ENCODE results near the gene GEMIN2. TPM values are rescaled to one million over a fixed set of nuclear protein-coding genes. Genes with fewer than 3 reads are reported as not detected.

GEMIN2 gene
- total RNA-seq, result 14.7 and 18.4 TPM in 2 replicates

GRCh38 chr14:39114073-39114838 is at the start of gene GEMIN2:
Gene GEMIN2, plus strand, starts transcription at chr14:39114323. Its CDS starts 16 bp downstream, at chr14:39114339.

GRCh38 chr14:39102969-39103957 is 10.9 kb upstream of the GEMIN2 start, which contains the start of gene SEC23A:
Gene SEC23A, minus strand, starts transcription at chr14:39103235. Its CDS starts 7,117 bp downstream, at chr14:39096118.

GRCh38 chr14:39174560-39175444 is 60.7 kb downstream of the GEMIN2 start, which contains the start of gene PNN:
Gene PNN, plus strand, starts transcription at chr14:39175254. Its CDS starts 26 bp downstream, at chr14:39175280.

Other genes starting within 250 kb of the GEMIN2 start
- gene SEC23A, start 11.1 kb upstream of the GEMIN2 start, total RNA-seq, result 178 and 240 TPM in 2 replicates
- 19.3 and 22.0 TPM in 2 replicates for gene TRAPPC6B, start 56.0 kb downstream of the GEMIN2 start, total RNA-seq
- gene PNN, start 60.9 kb downstream of the GEMIN2 start, total RNA-seq, result 9.4 and 13.3 TPM in 2 replicates
- 8.8 and 15.7 TPM in 2 replicates for gene MIA2, start 119.6 kb downstream of the GEMIN2 start, total RNA-seq

All from cardiac atrium fibroblast (primary cell).